ENCODE results near the gene TRAPPC12. TPM values are rescaled to one million over a fixed set of nuclear protein-coding genes. Genes with fewer than 3 reads are reported as not detected.

TRAPPC12 gene
- 66.6 and 76.3 TPM in 2 replicates for total RNA-seq (2012; rRNA removed)

DNA sequence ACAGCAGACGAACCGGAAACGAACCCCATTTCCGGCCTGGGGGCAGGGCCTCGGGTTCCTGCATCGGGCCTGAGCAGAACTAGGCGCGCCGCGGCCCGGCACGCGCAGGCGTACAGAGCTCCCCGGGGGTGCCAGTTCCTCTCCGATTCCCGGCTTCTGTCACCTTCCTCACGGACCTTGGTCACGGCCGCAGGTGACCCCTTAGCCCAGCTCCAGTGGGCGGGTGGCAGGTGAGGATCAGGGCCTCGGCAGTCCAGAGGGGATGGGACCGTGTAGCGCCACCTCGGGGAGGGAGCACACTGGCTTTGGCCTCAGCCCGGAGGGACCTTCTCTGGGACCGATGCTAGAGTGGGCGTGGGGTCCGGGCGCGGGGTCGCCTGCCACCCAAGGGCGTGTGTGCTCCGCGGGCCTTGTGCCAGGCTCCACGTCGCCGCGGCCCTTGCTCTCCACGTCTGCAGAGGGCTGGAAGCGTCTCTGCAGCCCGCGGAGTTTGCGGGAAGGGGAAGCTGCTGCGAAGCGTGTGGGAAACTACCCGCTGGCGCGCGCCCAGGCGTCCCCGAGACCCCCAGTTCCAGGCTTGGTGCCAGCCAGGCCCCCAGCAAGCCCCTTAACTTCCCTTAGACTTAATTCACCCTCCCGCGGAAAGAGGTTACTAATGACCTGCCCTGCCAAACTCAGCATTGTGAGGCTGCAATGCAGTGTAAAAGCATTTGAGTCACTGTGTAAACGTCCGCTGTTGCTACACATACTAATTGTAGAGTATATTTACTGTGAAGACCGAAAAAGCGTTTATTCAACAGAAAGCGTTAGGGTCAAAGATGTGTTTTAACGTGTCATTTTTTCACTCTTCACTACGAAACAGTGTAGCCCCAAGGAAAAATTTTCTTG is at the start of gene TRAPPC12:
Gene TRAPPC12, plus strand, starts transcription at position 48 of the 888 bp plus-strand sequence. CDS start 7,930 bp downstream, outside the sequence.
- peaks cover 8% of the 10 kb centered on the region for H3K36me3 ChIP-seq (ENCODE audit: insufficient read depth, low read length)
- H3K27me3 ChIP-seq (ENCODE audit: control insufficient read depth, insufficient read depth, low read length) = no peaks in the 10 kb centered on the region
- H3K9me3 ChIP-seq (replicated peaks; ENCODE audit: low read length) = no peaks in the 10 kb centered on the region
- H3K9ac ChIP-seq (ENCODE audit: low read depth, low read length) = peak within 1 kb of the TSS; percentile 96
- peaks cover 25% of the 10 kb centered on the region for H3K4me1 ChIP-seq (ENCODE audit: control insufficient read depth, insufficient read depth, low read length)
- H3K4me3 ChIP-seq (ENCODE audit: low read length) = peak within 1 kb of the TSS; percentile 99
- peak within 1 kb of the TSS; percentile 94 for H3K4me2 ChIP-seq (ENCODE audit: low read length)

DNA sequence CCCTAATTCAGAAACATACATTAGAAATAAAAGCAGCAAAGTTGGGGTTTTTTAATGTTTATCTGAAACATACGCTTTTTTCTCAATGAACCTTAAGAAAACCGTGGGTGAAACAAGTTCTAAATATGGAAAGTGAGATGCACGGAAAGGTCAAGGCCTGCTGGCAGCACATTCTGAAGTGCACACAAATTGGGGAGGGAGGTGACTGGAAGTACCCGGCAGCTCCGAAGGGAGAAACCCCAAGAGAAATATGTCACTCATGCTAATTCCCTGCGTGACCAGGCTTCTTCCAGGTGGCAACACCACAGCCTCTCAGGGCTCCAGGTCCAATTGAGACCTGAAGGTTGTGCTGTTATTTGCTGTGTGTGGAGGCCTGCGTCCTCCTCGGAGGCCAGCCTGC is 47.4 kb upstream of the TRAPPC12 start:
- peaks cover 20% of the 10 kb centered on the region for H3K36me3 ChIP-seq (ENCODE audit: insufficient read depth, low read length)
- H3K4me2 ChIP-seq (ENCODE audit: low read length) = no peak overlapping the region
- H3K9me3 ChIP-seq (replicated peaks; ENCODE audit: low read length) = no peaks in the 10 kb centered on the region
- peaks cover 5% of the 10 kb centered on the region for H3K4me1 ChIP-seq (ENCODE audit: control insufficient read depth, insufficient read depth, low read length)
- no peak overlapping the region for H3K4me3 ChIP-seq (ENCODE audit: low read length)
- no peak overlapping the region for H3K9ac ChIP-seq (ENCODE audit: low read depth, low read length)
- no peaks in the 10 kb centered on the region for H3K27me3 ChIP-seq (ENCODE audit: control insufficient read depth, insufficient read depth, low read length)

- H3K36me3 ChIP-seq (ENCODE audit: insufficient read depth, low read length) = peaks cover 26% of the 10 kb centered on the region
- no peak overlapping the region for H3K4me3 ChIP-seq (ENCODE audit: low read length)
- no peaks in the 10 kb centered on the region for H3K27me3 ChIP-seq (ENCODE audit: control insufficient read depth, insufficient read depth, low read length)
- no peak overlapping the region for H3K9ac ChIP-seq (ENCODE audit: low read depth, low read length)
- H3K9me3 ChIP-seq (replicated peaks; ENCODE audit: low read length) = no peaks in the 10 kb centered on the region
- H3K4me1 ChIP-seq (ENCODE audit: control insufficient read depth, insufficient read depth, low read length) = no peaks in the 10 kb centered on the region
- H3K4me2 ChIP-seq (ENCODE audit: low read length) = no peak overlapping the region
Measured at GRCh38 chr2:3334392-3335345, 44.8 kb upstream of the TRAPPC12 start.

- Histone ChIP-seq H3K4me3 (ENCODE audit: low read length) (no peak overlapping the region), H3K9me3 (replicated peaks; ENCODE audit: low read length) (no peaks in the 10 kb centered on the region), H3K4me2 (ENCODE audit: low read length) (no peak overlapping the region), H3K4me1 (ENCODE audit: control insufficient read depth, insufficient read depth, low read length) (no peaks in the 10 kb centered on the region), H3K9ac (ENCODE audit: low read depth, low read length) (no peak overlapping the region), H3K36me3 (ENCODE audit: insufficient read depth, low read length) (peaks cover 15% of the 10 kb centered on the region), H3K27me3 (ENCODE audit: control insufficient read depth, insufficient read depth, low read length) (no peaks in the 10 kb centered on the region)
Measured at GRCh38 chr2:3336844-3337243, 42.6 kb upstream of the TRAPPC12 start.

DNA sequence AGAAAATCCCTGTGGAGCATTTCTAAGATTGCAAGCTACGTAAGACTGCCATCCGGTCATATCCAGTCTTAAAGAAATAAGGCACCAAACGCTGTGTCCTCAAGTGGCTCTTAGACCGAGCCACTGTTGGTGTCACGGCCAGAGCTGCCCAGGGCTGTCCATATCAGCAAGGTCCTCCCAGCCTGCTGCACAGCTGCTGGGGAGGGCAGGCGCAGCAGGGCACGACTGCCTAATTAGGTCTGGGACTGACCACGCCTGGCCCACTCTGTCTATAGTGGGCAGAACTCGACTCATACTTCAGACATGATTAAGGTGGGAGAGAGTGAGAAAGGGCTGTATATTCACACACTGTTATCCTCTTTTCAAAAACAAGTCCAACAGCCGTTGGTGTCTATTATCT is 41.2 kb upstream of the TRAPPC12 start:
- Histone ChIP-seq H3K9me3 (replicated peaks; ENCODE audit: low read length) (no peaks in the 10 kb centered on the region), H3K4me1 (ENCODE audit: control insufficient read depth, insufficient read depth, low read length) (no peaks in the 10 kb centered on the region), H3K27me3 (ENCODE audit: control insufficient read depth, insufficient read depth, low read length) (no peaks in the 10 kb centered on the region), H3K4me2 (ENCODE audit: low read length) (no peak overlapping the region), H3K9ac (ENCODE audit: low read depth, low read length) (no peak overlapping the region), H3K4me3 (ENCODE audit: low read length) (no peak overlapping the region), H3K36me3 (ENCODE audit: insufficient read depth, low read length) (peaks cover 15% of the 10 kb centered on the region)

- peaks cover 7% of the 10 kb centered on the region for H3K36me3 ChIP-seq (ENCODE audit: insufficient read depth, low read length)
- no peaks in the 10 kb centered on the region for H3K4me1 ChIP-seq (ENCODE audit: control insufficient read depth, insufficient read depth, low read length)
- H3K27me3 ChIP-seq (ENCODE audit: control insufficient read depth, insufficient read depth, low read length) = no peaks in the 10 kb centered on the region
- H3K4me2 ChIP-seq (ENCODE audit: low read length) = no peak overlapping the region
- no peaks in the 10 kb centered on the region for H3K9me3 ChIP-seq (replicated peaks; ENCODE audit: low read length)
- no peak overlapping the region for H3K4me3 ChIP-seq (ENCODE audit: low read length)
- H3K9ac ChIP-seq (ENCODE audit: low read depth, low read length) = no peak overlapping the region
Measured at GRCh38 chr2:3340144-3340543, 39.4 kb upstream of the TRAPPC12 start.

DNA sequence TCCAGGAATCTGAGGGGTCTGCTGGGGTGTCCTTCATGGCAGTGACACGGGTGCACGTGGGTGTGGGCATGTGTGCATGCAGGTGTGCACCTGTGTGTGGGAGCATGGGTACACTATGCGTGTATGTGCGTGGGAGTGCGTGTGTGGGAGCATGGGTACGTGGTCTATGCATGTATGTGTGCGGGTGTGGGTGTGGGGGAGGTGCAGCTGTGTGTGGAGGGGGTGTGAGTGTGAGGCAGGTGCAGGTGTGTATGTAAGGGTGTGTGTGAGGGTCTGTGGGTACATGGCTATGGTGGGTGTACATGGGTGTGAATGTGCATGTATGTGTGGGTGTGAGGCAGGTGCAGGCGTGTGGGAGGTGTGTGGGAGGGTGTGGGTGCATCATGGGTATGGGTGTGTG is 38.2 kb upstream of the TRAPPC12 start:
- Histone ChIP-seq H3K27me3 (ENCODE audit: control insufficient read depth, insufficient read depth, low read length) (no peaks in the 10 kb centered on the region), H3K4me2 (ENCODE audit: low read length) (no peak overlapping the region), H3K4me1 (ENCODE audit: control insufficient read depth, insufficient read depth, low read length) (no peaks in the 10 kb centered on the region), H3K4me3 (ENCODE audit: low read length) (no peak overlapping the region), H3K36me3 (ENCODE audit: insufficient read depth, low read length) (peaks cover 6% of the 10 kb centered on the region), H3K9me3 (replicated peaks; ENCODE audit: low read length) (no peaks in the 10 kb centered on the region), H3K9ac (ENCODE audit: low read depth, low read length) (no peak overlapping the region)

GRCh38 chr2:3342324-3342723 is 37.2 kb upstream of the TRAPPC12 start:
- H3K36me3 ChIP-seq (ENCODE audit: insufficient read depth, low read length) = peaks cover 5% of the 10 kb centered on the region
- no peaks in the 10 kb centered on the region for H3K27me3 ChIP-seq (ENCODE audit: control insufficient read depth, insufficient read depth, low read length)
- H3K9me3 ChIP-seq (replicated peaks; ENCODE audit: low read length) = no peaks in the 10 kb centered on the region
- H3K4me3 ChIP-seq (ENCODE audit: low read length) = no peak overlapping the region
- H3K4me2 ChIP-seq (ENCODE audit: low read length) = no peak overlapping the region
- no peak overlapping the region for H3K9ac ChIP-seq (ENCODE audit: low read depth, low read length)
- H3K4me1 ChIP-seq (ENCODE audit: control insufficient read depth, insufficient read depth, low read length) = no peaks in the 10 kb centered on the region

- no peak overlapping the region for H3K4me3 ChIP-seq (ENCODE audit: low read length)
- no peaks in the 10 kb centered on the region for H3K27me3 ChIP-seq (ENCODE audit: control insufficient read depth, insufficient read depth, low read length)
- no peaks in the 10 kb centered on the region for H3K9me3 ChIP-seq (replicated peaks; ENCODE audit: low read length)
- H3K36me3 ChIP-seq (ENCODE audit: insufficient read depth, low read length) = no peaks in the 10 kb centered on the region
- H3K4me2 ChIP-seq (ENCODE audit: low read length) = no peak overlapping the region
- no peak overlapping the region for H3K9ac ChIP-seq (ENCODE audit: low read depth, low read length)
- no peaks in the 10 kb centered on the region for H3K4me1 ChIP-seq (ENCODE audit: control insufficient read depth, insufficient read depth, low read length)
Measured at GRCh38 chr2:3343012-3343411, 36.5 kb upstream of the TRAPPC12 start.

GRCh38 chr2:3344897-3345296 is 34.6 kb upstream of the TRAPPC12 start:
- no peaks in the 10 kb centered on the region for H3K9me3 ChIP-seq (replicated peaks; ENCODE audit: low read length)
- no peaks in the 10 kb centered on the region for H3K27me3 ChIP-seq (ENCODE audit: control insufficient read depth, insufficient read depth, low read length)
- peaks cover 7% of the 10 kb centered on the region for H3K4me1 ChIP-seq (ENCODE audit: control insufficient read depth, insufficient read depth, low read length)
- H3K4me3 ChIP-seq (ENCODE audit: low read length) = no peak overlapping the region
- H3K36me3 ChIP-seq (ENCODE audit: insufficient read depth, low read length) = no peaks in the 10 kb centered on the region
- no peak overlapping the region for H3K9ac ChIP-seq (ENCODE audit: low read depth, low read length)
- no peak overlapping the region for H3K4me2 ChIP-seq (ENCODE audit: low read length)

- no peaks in the 10 kb centered on the region for H3K27me3 ChIP-seq (ENCODE audit: control insufficient read depth, insufficient read depth, low read length)
- no peaks in the 10 kb centered on the region for H3K36me3 ChIP-seq (ENCODE audit: insufficient read depth, low read length)
- H3K9me3 ChIP-seq (replicated peaks; ENCODE audit: low read length) = no peaks in the 10 kb centered on the region
- H3K9ac ChIP-seq (ENCODE audit: low read depth, low read length) = no peak overlapping the region
- H3K4me3 ChIP-seq (ENCODE audit: low read length) = no peak overlapping the region
- H3K4me2 ChIP-seq (ENCODE audit: low read length) = no peak overlapping the region
- H3K4me1 ChIP-seq (ENCODE audit: control insufficient read depth, insufficient read depth, low read length) = peaks cover 7% of the 10 kb centered on the region
Measured at GRCh38 chr2:3345621-3346020, 33.9 kb upstream of the TRAPPC12 start.

All from skeletal muscle satellite cell (primary cell).